H9 (cell line): ENCODE data around the gene BRI3. TPM values are rescaled to one million over a fixed set of nuclear protein-coding genes. Genes with fewer than 3 reads are reported as not detected.
"Not testable (repeated sequence)": the region's sequence is repeated elsewhere in the genome, so short reads cannot be mapped to it uniquely, and the experiment has no call there.

ENCODE experiments used
- DNase-seq: peaks from one replicate; pipeline ENCODE4 v3.0.0-alpha.2; 2017
- H2AFZ ChIP-seq: one replicate; pipeline ENCODE4 v1.6.1; 2013; ENCODE audit warnings: mild to moderate bottlenecking, low read length, control low read depth, moderate library complexity
- H2AK5ac ChIP-seq: 2 replicates; pipeline ENCODE4 v1.6.1; 2013; ENCODE audit warnings: low read length, control low read depth, mixed read lengths; ENCODE audit not compliant: insufficient read length
- H2BK120ac ChIP-seq: one replicate; pipeline ENCODE4 v1.6.1; 2013; ENCODE audit warnings: low read depth, mild to moderate bottlenecking, low read length, control low read depth, inconsistent platforms; ENCODE audit not compliant: poor library complexity, severe bottlenecking
- H2BK12ac ChIP-seq: 2 replicates; pipeline ENCODE4 v1.6.1; 2013; ENCODE audit warnings: low read length, control low read depth, mixed read lengths, low read depth; ENCODE audit not compliant: insufficient read length
- H2BK15ac ChIP-seq: 2 replicates; pipeline ENCODE4 v1.6.1; 2013; ENCODE audit warnings: low read depth, low read length, control low read depth
- H2BK20ac ChIP-seq: one replicate; pipeline ENCODE4 v1.6.1; 2013; ENCODE audit warnings: low read depth, mild to moderate bottlenecking, low read length, control low read depth, inconsistent platforms; ENCODE audit not compliant: poor library complexity, severe bottlenecking
- H2BK5ac ChIP-seq: 2 replicates; pipeline ENCODE4 v1.6.1; 2013; ENCODE audit warnings: low read length, control low read depth, mixed read lengths; ENCODE audit not compliant: insufficient read length
- H3K14ac ChIP-seq: 2 replicates; pipeline ENCODE4 v1.6.1; 2013; ENCODE audit warnings: low read length, control low read depth; ENCODE audit not compliant: insufficient read depth
- H3K18ac ChIP-seq: 2 replicates; pipeline ENCODE4 v1.6.1; 2013; ENCODE audit warnings: low read depth, mild to moderate bottlenecking, mixed read lengths, low read length, control low read depth; ENCODE audit not compliant: insufficient read length
- H3K23ac ChIP-seq: 2 replicates; pipeline ENCODE4 v1.6.1; 2013; ENCODE audit warnings: low read length, control low read depth, mixed read lengths, low read depth; ENCODE audit not compliant: insufficient read length
- H3K23me2 ChIP-seq: 2 replicates; pipeline ENCODE4 v1.6.1; 2013; ENCODE audit warnings: low read depth, mild to moderate bottlenecking, mixed read lengths, low read length, control low read depth; ENCODE audit not compliant: insufficient read length, poor library complexity, severe bottlenecking
- H3K27ac ChIP-seq: 2 replicates; pipeline ENCODE4 v1.5.1; 2013; ENCODE audit warnings: low read length, control low read depth, mixed read lengths, low read depth; ENCODE audit not compliant: insufficient read length
- H3K27me3 ChIP-seq: 2 replicates; pipeline ENCODE4 v1.6.1; 2013; ENCODE audit warnings: low read length, control low read depth, inconsistent platforms; ENCODE audit not compliant: insufficient read depth
- H3K4ac ChIP-seq: 2 replicates; pipeline ENCODE4 v1.6.1; 2013; ENCODE audit warnings: low read depth, mild to moderate bottlenecking, control low read depth, inconsistent platforms, low read length, moderate library complexity
- H3K4me1 ChIP-seq: 2 replicates; pipeline ENCODE4 v1.6.1; 2013; ENCODE audit warnings: low read length, control low read depth, inconsistent platforms; ENCODE audit not compliant: insufficient read depth
- H3K4me2 ChIP-seq: 2 replicates; pipeline ENCODE4 v1.6.1; 2013; ENCODE audit warnings: low read length, control low read depth, mixed read lengths; ENCODE audit not compliant: insufficient read length, insufficient read depth
- H3K56ac ChIP-seq: 2 replicates; pipeline ENCODE4 v1.6.1; 2013; ENCODE audit warnings: low read depth, mild to moderate bottlenecking, mixed read lengths, low read length, control low read depth; ENCODE audit not compliant: insufficient read length
- H3K79me1 ChIP-seq: 2 replicates; pipeline ENCODE4 v1.6.1; 2013; ENCODE audit warnings: low read depth, mild to moderate bottlenecking, moderate library complexity, low read length, control low read depth, inconsistent platforms; ENCODE audit not compliant: insufficient read depth, poor library complexity, severe bottlenecking
- H3K79me2 ChIP-seq: 2 replicates; pipeline ENCODE4 v1.6.1; 2013; ENCODE audit warnings: low read length, control low read depth, inconsistent platforms; ENCODE audit not compliant: insufficient read depth
- H3K9ac ChIP-seq: 2 replicates; pipeline ENCODE4 v1.6.1; 2013; ENCODE audit warnings: low read length, control low read depth, mixed read lengths; ENCODE audit not compliant: insufficient read length; ENCODE audit errors: extremely low read depth
- H3K9me3 ChIP-seq: one replicate; pipeline ENCODE4 v1.6.1; 2013; ENCODE audit warnings: low read depth, low read length, inconsistent platforms; ENCODE audit not compliant: control insufficient read depth
- H3T11ph ChIP-seq: one replicate; pipeline ENCODE4 v1.6.1; 2013; ENCODE audit warnings: mild to moderate bottlenecking, low read length, control low read depth, inconsistent platforms
- H4K20me1 ChIP-seq: one replicate; pipeline ENCODE4 v1.6.1; 2013; ENCODE audit not compliant: control insufficient read depth, insufficient read length, insufficient read depth
- H4K5ac ChIP-seq: 2 replicates; pipeline ENCODE4 v1.6.1; 2013; ENCODE audit warnings: low read depth, mild to moderate bottlenecking, mixed read lengths, low read length, control low read depth; ENCODE audit not compliant: insufficient read length
- H4K8ac ChIP-seq: replicated peaks from 2 replicates; pipeline ENCODE4 v1.6.1; 2013; ENCODE audit warnings: low read length, control low read depth, mixed read lengths, low read depth; ENCODE audit not compliant: insufficient read length
- H4K91ac ChIP-seq: 2 replicates; pipeline ENCODE4 v1.6.1; 2013; ENCODE audit warnings: low read depth, mild to moderate bottlenecking, moderate library complexity, mixed read lengths, low read length, control low read depth; ENCODE audit not compliant: insufficient read length
- H3K27ac Mint-ChIP-seq, 3 experiments: 2 replicates in 2 of 3; 3 replicates in 1 of 3; pipeline ENCODE4 v1.8.0; 2020 to 2021; ENCODE audit warnings: mixed read lengths in 3 of 3, mild to moderate bottlenecking in 1 of 3, moderate library complexity in 1 of 3
- H3K27me3 Mint-ChIP-seq: 2 replicates; pipeline ENCODE4 v1.8.0; 2021; ENCODE audit warnings: low read depth, mild to moderate bottlenecking, moderate library complexity, mixed read lengths
- H3K36me3 Mint-ChIP-seq, 3 experiments: 2 replicates in 2 of 3; 3 replicates in 1 of 3; pipeline ENCODE4 v1.8.0; 2020 to 2021; ENCODE audit warnings: low read depth in 3 of 3, mixed read lengths in 3 of 3; ENCODE audit not compliant: insufficient read depth in 1 of 3
- H3K4me1 Mint-ChIP-seq, 2 experiments: 2 replicates each; pipeline ENCODE4 v1.8.0; 2020; ENCODE audit warnings: mixed read lengths in 2 of 2
- H3K4me3 Mint-ChIP-seq, 2 experiments: 2 replicates in 1 of 2; 3 replicates in 1 of 2; pipeline ENCODE4 v1.8.0; 2020 to 2021; ENCODE audit warnings: mild to moderate bottlenecking in 2 of 2, mixed read lengths in 2 of 2, moderate library complexity in 1 of 2
- H3K9me3 Mint-ChIP-seq, 2 experiments: 2 replicates in 1 of 2; 3 replicates in 1 of 2; pipeline ENCODE4 v1.8.0; 2020; ENCODE audit warnings: mild to moderate bottlenecking in 2 of 2, mixed read lengths in 2 of 2, moderate library complexity in 1 of 2
- WGBS: extraction: QIAGEN DNeasy Blood & Tissue Kit; methylation state at CpG from one replicate; pipeline ENCODE4 v1.1.7; 2013; ENCODE audit warnings: missing lambda C conversion rate, low lambda C conversion rate, mixed read lengths; ENCODE audit not compliant: insufficient read length; ENCODE audit errors: extremely low coverage; 5-methylcytosine and 5-hydroxymethylcytosine counted together
- total RNA-seq: library from RNA; stranded (reverse); gene quantifications from 2 replicates; pipeline ENCODE4 v1.2.1, GENCODE V29; 2021
- TF ChIP-seq, protein P1 (sequence below): fragments of 200-600 bp; sonication (generic); conservative IDR thresholded peaks from 3 replicates; pipeline ENCODE4 v1.8.0; 2021; ENCODE audit warnings: antibody characterized with exemption, mild to moderate bottlenecking

The BRI3 gene
- total RNA-seq, 1 experiment from 2014 or later = 102 TPM

- Histone ChIP-seq H2BK5ac (no peak overlapping the region), H2BK120ac (no peak overlapping the region), H3K14ac (no peak overlapping the region), H3K56ac (no peak overlapping the region), H4K20me1 (no peaks in the 10 kb centered on the region), H2BK20ac (no peak overlapping the region), H3K9me3 (no peaks in the 10 kb centered on the region), H3K9ac (no peak overlapping the region), H3K4ac (no peak overlapping the region), H2BK15ac (no peak overlapping the region), H3K27me3 (no peaks in the 10 kb centered on the region), H3K23me2 (no peaks in the 10 kb centered on the region), H3K27ac (no peak overlapping the region), H2BK12ac (no peak overlapping the region), H2AK5ac (no peak overlapping the region), H3K4me2 (no peak overlapping the region), H4K91ac (no peak overlapping the region), H3K79me1 (no peaks in the 10 kb centered on the region), H3K4me1 (no peaks in the 10 kb centered on the region), H3T11ph (no peak overlapping the region), H3K79me2 (no peaks in the 10 kb centered on the region), H4K5ac (no peak overlapping the region), H3K18ac (no peak overlapping the region), H4K8ac (no peak overlapping the region), H3K23ac (no peak overlapping the region), H2AFZ (no peak overlapping the region)
- peaks cover 20% of the 10 kb centered on the region in 2 experiments for H3K9me3 Mint-ChIP-seq
- no peaks in the 10 kb centered on the region for H3K27me3 Mint-ChIP-seq
- peaks cover 34 to 64% (median 61%) of the 10 kb centered on the region in 3 experiments for H3K36me3 Mint-ChIP-seq
- no peak overlapping the region for H3K4me3 Mint-ChIP-seq
- no peaks in the 10 kb centered on the region for H3K4me1 Mint-ChIP-seq
- H3K27ac Mint-ChIP-seq = no peak overlapping the region
- no CpG with 5 or more reads among the region's 13 CpGs for WGBS
- DNase-seq = no peak
- TF ChIP-seq, protein P1, sequence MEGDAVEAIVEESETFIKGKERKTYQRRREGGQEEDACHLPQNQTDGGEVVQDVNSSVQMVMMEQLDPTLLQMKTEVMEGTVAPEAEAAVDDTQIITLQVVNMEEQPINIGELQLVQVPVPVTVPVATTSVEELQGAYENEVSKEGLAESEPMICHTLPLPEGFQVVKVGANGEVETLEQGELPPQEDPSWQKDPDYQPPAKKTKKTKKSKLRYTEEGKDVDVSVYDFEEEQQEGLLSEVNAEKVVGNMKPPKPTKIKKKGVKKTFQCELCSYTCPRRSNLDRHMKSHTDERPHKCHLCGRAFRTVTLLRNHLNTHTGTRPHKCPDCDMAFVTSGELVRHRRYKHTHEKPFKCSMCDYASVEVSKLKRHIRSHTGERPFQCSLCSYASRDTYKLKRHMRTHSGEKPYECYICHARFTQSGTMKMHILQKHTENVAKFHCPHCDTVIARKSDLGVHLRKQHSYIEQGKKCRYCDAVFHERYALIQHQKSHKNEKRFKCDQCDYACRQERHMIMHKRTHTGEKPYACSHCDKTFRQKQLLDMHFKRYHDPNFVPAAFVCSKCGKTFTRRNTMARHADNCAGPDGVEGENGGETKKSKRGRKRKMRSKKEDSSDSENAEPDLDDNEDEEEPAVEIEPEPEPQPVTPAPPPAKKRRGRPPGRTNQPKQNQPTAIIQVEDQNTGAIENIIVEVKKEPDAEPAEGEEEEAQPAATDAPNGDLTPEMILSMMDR = no peak
These were observed 34.0 kb downstream of the BRI3 start for GRCh38 chr7:98315318-98315993.

- H3K36me3 Mint-ChIP-seq = peaks cover 34 to 60% (median 56%) of the 10 kb centered on the region in 3 experiments
- not testable (repeated sequence) for H3K23ac ChIP-seq, H4K20me1 ChIP-seq, H3K27me3 Mint-ChIP-seq, H3K27me3 ChIP-seq, H2BK20ac ChIP-seq, H3K4me2 ChIP-seq, H3K9me3 ChIP-seq, H2AK5ac ChIP-seq, DNase-seq, H3K4me3 Mint-ChIP-seq, H2AFZ ChIP-seq, H2BK120ac ChIP-seq, H4K5ac ChIP-seq, H3K56ac ChIP-seq, H3K4me1 Mint-ChIP-seq, H3K4me1 ChIP-seq, H3K79me2 ChIP-seq, H2BK15ac ChIP-seq, H4K91ac ChIP-seq, H3K14ac ChIP-seq, H3K18ac ChIP-seq, H3K79me1 ChIP-seq, H3K23me2 ChIP-seq, H3K27ac ChIP-seq, H3T11ph ChIP-seq, H2BK12ac ChIP-seq, H3K27ac Mint-ChIP-seq, H2BK5ac ChIP-seq, H4K8ac ChIP-seq, H3K4ac ChIP-seq, H3K9ac ChIP-seq
- H3K9me3 Mint-ChIP-seq = peaks cover 20% of the 10 kb centered on the region in 2 experiments
- no CpG with 5 or more reads among the region's 4 CpGs for WGBS
These were observed 34.6 kb downstream of the BRI3 start for GRCh38 chr7:98315994-98316527.
